KBM-7 (cell line): ENCODE results near the gene SMIM44.
A peak's percentile ranks its signal among the peaks of the same experiment; 100 is the strongest.
"Not testable (repeated sequence)": the region's sequence is repeated elsewhere in the genome, so short reads cannot be mapped to it uniquely, and the experiment has no call there.

Experiments used
- DNase-seq: peaks from one replicate; pipeline ENCODE4 v3.0.0-alpha.2; 2015
- in situ Hi-C: fragments of 300-500 bp; cut with MboI; formaldehyde crosslinking; loops from 2 replicates; pipeline ENCODE4 v1.14.3; 2020; ENCODE audit warnings: low sequenced_read_pairs, low pct_unique_long_range_greater_than_20kb, mixed read lengths

Gene SMIM44

DNA sequence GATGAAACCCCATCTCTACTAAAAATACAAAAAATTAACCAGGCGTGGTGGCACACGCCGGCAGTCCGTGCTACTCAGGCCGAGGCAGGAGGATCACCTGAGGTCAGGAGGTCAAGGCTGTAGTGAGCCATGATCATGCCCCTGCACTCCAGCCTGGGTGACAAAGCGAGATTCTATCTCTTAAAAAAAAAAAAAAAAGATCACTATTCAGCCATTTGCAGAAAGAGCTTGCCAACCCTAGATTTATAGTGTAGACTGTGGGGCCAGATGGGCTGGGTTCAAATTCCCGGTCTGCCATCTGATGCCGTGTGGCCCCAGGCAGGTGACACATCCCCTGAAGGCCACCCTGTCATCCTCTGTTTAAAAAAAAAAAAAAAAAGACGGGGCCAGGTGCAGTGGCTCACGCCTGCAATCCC is 31.8 kb downstream of the SMIM44 start:
- in situ Hi-C loops, result no loop called here
- no peak for DNase-seq

DNA sequence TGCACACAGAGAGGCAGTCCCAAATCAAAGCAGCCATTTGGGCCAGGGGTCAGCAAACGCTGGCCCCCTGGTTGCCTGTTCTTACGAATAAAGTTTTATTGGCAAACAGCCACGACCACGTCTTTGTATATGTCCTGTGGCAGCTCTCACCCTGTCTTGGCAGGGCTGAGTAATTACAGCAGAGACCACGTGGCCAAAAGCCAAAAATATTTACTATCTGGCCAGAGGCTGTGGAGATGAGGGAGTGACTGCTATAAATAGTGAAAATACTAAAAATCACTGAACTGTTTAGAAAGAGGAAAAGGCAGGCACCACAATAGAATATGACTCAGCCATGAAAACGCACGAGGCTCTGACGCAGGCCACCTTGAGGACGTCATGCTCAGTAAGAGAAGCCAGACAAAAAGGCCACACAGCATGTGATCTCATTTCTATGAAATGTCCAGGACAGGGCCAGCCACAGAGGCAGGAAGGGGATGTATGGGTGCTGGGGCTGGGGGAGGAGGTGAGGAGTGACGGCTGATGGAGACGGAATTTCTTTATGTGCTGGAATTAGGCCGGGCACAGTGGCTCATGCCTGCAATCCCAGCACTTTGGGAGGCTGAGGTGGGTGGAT is 32.3 kb downstream of the SMIM44 start:
- DNase-seq, result peak; percentile 80
- in situ Hi-C loops, result no loop called here

DNA sequence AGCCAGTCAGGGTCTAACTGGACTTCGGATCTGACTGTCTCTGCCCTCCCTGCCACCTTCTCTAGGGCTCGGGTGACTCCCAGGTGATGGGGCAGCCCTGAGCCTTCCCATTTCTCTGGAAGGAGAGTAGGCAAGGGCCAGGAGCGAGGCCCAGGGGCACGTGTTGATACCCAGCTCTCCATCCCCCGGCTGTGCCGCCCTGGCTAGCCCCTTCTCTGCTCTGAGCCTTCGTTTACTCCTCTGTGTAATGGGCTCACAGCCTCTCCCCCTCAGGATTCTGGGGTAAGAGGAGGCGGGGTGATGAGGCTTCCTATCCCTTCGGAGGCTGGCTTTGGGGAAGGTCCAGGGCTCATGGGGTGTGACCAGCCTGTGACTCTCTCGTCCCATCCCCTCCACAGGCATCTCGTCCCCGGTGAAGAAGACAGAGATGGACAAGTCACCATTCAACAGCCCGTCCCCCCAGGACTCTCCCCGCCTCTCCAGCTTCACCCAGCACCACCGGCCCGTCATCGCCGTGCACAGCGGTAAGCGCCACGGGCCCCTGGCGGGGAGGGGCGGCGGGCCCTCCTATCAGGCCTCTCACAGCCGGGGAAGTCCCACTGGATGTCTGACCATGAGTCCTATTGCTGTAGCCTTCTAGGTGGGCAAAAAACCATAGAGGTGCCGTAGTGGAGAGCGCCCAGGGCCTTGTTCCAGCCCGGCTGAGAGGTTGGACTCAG is 34.5 kb downstream of the SMIM44 start:
- DNase-seq, result no peak
- in situ Hi-C loops, result no loop called here

DNA sequence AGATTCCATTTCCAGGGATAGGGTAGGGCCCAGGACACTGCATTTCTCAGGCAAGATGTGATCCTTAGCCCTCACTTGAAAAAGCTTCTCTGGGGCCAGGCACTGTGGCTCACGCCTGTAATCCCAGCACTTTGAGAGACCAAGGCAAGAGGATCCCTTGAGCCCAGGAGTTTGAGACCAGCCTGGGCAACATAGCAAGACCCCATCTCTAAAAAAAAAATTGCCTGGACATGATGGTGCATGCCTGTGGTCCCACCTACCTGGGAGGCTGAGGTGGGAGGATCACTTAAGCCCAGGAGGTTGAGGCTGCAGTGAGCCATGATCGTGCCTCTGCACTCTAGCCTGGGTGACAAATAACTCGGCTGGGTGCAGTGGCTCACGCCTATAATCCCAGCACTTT is 36.6 kb downstream of the SMIM44 start:
- DNase-seq, in situ Hi-C loops: not testable (repeated sequence)

DNA sequence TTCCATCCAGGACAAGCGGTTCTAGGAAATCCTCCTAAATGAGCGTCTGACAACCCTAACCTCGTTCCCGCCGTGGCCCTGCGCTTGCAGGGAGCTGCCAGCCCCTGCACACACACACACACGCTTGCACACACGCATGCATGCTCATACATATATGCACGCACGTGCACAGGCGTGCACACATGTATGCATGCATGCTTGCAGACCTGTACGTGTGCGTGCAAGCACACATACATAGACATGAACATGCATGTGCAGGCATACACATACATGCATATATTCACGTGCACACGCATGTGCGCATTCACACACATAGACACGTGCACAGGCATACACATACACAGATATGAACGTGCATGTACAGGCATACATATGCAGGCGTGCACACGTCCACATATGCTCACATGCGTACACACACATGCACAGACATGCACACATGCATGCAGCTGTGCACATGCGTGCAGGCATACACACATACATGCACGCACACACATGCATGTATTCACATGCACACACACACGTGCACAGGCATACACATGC is 38.5 kb downstream of the SMIM44 start:
- DNase-seq, result no peak
- in situ Hi-C loops, result no loop called here

DNA sequence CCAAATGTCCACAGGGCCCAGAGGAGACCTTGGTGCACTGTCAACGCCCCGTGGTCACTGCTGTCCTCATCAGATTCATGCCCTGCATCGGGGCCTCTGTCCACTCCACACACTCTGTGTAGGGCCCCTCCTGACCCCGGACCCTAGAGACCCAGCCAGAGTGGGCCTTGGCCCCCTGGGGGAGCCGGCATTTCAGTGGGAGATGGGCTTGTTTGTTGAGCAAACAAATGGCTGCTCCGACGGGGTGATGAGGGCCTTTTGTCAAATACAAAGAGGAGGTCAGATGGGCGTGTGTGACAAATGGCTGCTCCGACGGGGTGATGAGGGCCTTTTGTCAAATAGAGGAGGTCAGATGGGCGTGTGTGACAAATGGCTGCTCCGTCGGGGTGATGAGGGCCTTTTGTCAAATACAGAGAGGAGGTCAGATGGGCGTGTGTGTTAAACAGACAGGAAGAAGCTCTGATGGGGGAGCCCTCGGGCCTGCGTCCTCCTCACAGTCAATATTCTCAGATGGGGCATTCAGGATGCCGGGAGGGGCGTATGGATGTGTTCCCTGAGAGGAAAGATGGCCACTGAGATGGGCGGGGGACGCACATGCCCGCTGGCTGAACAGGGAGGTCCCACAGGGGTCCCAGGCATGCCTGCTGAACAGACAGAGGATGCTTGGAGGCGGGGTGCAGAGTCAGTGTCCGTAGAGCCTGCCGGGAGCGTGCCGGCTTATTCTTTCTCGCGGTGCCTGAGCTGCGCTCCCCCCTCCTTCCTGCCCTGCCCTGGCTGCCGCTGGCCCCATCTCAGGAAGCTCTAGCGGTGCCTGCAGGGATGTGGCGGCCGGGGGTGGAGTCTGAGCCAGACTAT is 39.2 kb downstream of the SMIM44 start:
- peak; percentile 32 for DNase-seq
- in situ Hi-C loops, result no loop called here

DNA sequence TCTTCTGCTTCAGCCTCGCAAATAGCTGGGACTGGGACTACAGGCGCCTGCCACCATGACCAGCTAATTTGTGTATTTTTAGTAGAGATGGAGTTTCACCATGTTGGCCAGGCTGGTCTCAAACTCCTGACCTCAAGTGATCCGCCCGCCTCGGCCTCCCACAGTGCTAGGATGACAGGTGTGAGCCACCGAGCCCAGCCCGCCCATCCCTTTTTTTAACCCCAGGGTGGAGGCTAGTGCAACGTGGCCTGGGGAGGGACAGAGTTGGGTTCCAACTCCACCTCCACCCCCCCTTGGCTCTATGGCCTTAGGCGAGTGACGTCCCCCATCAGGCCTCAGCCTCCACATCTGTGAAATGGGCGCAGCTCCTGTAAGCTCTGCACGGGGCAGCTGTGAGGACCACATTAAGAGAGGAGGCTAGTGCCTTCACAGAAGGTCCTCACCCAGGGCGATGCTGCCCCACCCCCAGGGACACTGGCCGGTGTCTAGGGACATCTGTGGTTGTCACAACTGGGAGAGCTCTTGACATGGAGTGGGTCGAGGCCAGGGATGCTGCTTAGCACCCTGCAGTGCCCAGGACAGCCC is 40.7 kb downstream of the SMIM44 start:
- DNase-seq, result no peak
- in situ Hi-C loops, result no loop called here

DNA sequence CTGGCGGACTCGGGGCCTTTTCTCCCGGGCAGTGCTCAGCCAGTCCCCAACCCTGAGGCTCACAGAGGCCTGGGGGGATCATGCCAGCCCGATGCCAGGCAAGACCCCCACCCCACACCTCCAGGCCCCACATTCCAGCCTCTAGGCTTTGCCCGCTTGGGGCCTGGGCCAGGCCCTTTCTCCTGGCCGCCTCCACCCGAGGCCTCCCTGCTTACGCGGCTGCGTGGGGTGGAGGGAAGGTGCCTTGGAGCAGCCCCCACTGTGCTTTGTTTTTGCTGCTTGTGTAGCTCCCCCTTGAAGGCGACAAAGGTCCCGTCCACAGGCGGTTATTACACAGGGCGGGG is 41.3 kb downstream of the SMIM44 start:
- DNase-seq, result no peak
- in situ Hi-C loops, result no loop called here

DNA sequence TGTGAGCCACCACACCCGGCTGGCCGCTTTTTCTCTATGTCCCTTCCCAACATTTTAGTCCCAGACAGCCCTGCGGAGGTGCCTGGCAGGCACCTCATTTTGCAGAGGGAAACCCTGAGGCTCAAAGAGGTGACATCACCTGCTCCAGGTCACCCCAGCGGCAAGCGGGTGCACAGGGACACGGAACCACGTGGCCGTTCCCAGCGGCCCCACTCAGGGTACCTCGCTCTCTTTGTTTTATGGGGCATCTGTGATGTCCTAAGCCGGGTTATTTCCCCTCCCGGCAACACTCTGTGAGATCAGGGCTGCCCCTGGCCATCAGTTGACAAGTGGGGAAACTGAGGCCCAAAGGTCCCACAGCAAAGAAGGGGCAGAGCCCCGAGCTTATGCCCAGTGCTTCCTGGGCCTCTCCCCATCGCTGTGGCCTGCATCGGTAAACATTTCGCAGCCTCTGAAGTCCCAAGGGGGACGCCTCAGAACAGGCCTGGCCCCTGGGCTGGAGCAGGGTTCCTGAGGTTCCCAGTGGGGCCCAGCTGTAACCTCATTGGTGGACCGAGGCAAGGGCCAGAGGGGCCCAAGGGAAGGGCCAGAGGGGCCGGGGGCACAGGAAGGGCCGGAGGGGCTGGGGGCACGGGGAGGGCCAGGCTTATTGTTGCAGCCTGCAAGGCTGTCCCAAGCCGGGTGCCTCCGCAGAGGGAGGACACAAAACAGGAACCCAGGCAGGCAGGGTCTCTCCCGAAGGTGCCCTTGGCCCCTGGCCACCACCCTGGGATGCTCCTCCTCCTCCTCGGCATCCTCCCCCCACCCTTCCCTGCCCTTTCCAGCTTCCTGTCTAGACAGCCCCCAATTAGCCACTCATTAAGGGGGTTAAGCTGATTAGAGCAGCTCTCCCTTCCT is 41.9 kb downstream of the SMIM44 start:
- no peak for DNase-seq
- in situ Hi-C loops, result no loop called here

DNA sequence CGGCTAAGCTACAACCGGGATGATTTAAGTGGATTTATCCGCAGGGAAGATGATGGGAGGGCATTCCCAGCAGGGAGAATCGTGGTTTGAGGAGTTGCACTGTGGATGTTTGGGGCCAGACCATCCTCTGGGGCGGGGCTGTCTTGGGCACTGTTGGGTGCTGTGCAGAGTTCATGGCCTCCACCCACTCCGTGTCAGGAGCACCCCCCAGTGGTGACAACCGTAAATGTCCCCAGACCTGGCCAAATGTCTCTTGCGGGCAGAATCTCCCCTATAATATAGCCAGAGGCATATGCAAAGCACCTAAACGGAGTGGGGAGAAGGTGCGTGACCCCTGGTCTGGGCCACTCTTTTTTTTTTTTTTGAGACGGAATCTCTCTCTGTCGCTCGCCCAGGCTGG is 43.2 kb downstream of the SMIM44 start:
- in situ Hi-C loops, result no loop called here
- DNase-seq, result peak; percentile 66

DNA sequence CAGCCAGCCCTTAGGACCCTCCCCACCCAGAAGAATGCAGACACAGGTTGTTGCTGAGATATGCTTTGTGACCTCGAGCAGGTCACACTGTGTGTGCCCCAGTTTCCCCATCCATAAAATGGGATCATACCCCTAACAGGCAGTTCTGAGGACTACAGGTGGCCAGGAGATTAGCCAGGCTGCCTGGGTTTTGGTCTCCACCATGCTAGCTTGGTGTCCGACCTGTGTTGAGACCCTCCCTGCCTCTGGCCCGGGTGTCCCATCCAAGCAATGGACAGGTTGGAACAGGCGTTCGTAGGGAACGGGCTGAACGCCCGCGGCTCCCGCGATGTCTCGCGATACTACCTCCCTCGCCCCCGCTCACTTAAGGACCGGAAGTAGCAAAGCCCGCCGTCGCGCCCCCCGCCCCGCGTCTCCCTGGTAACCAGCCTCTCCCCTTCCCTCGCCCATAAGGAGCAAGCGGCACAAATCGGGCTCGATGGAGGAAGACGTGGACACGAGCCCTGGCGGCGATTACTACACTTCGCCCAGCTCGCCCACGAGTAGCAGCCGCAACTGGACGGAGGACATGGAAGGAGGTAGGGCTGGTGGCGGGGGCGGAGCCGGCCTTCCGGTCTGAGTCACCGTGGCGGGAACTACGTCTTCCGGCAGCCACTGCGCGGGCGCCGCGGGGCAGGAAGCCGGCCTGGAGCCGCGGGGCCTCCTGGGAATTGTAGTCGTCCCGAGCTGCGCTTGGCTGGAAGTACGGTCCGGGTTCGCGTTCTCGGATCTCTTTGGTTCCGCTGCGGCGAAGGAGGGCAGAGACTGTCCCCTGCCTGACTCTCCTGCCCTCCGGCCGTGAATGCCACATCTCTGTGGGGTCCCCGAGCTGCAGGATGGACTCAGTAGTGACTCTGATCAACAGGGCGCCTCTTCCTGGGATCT is 48.3 kb downstream of the SMIM44 start:
- DNase-seq, result peak; percentile 94
- in situ Hi-C loops, result no loop called here

DNA sequence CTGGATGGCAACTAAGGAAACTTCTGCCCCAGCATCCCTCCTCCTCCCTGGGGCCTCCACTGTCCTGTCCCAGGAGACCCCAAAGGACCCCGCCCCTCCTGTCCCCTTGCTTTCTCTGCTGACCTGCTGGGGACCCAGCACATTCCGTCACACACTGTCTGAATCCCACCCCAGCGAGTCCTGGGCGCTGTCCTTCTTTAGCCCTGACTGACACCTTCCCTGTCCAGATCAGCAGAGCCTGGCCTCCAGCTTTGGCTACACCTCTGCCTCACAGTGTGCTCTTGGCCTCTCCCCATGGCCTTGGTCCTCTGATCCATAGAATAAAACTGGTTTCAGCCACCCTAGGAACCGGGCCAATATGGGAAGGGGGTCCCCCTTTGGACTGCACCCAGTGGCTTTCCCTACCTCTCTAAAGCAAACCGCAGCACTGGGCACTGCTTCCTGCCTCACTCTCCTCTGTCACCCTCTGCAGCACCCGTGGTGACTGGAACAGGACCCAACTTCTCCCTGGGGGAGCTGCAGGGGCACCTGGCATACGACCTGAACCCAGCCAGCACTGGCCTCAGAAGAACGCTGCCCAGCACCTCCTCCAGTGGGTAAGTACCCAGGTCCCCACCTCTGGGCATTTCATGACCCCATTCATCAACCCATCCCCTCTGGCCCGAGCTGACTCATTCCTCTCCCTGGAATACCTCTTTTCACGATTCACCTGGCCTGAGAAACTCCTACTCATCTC is 49.3 kb downstream of the SMIM44 start:
- in situ Hi-C loops, result no loop called here
- no peak for DNase-seq

DNA sequence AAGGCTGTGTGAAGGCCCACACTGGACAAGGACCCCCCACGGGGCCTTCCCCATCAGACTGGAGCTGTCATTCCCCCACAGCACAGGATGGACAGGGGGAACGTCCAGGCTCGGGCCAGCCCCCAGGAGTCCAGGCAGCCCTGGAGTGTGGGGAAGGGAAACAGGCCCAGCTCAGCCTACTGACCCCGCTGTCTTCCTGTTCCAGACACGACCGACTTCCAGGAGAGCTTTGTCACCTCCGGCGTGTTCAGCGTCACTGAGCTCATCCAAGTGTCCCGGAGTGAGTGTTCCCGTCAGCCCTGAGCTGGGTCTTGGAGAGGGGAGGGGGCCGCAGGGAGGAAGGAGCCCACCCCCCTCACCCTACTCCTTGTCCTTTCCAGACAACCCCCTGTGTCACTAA is 49.9 kb downstream of the SMIM44 start:
- in situ Hi-C loops, result no loop called here
- DNase-seq, result no peak
